ENCODE data around the gene ARAP1.

- TF ChIP-seq CTCF (IDR thresholded peaks at IDR 0.05): no peak
- TF ChIP-seq POLR2A (IDR thresholded peaks at IDR 0.05): no peak
- no peak for TF ChIP-seq POLR2AphosphoS5 (IDR thresholded peaks at IDR 0.05)
- no peak for TF ChIP-seq EP300 (IDR thresholded peaks at IDR 0.05)
Observed at GRCh38 chr11:72712168-72712751, 39.9 kb downstream of the ARAP1 start.

Measured in suprapubic skin (tissue), 4 donors.